IPS-20b (cell line): Measurements from ENCODE around the gene ATP10B.
"Not testable (repeated sequence)": the region's sequence is repeated elsewhere in the genome, so short reads cannot be mapped to it uniquely, and the experiment has no call there.

Experiments used
- H3K27ac ChIP-seq: one replicate; pipeline ENCODE4 v1.5.1; 2013; ENCODE audit warnings: low read length
- H3K27me3 ChIP-seq: 2 replicates; pipeline ENCODE4 v1.6.1; 2013; ENCODE audit warnings: mild to moderate bottlenecking, low read length, inconsistent platforms; ENCODE audit not compliant: insufficient read depth
- H3K36me3 ChIP-seq: 2 replicates; pipeline ENCODE4 v1.6.1; 2013; ENCODE audit warnings: low read depth, mild to moderate bottlenecking, inconsistent platforms, low read length, moderate library complexity; ENCODE audit not compliant: insufficient read depth
- H3K4me1 ChIP-seq: 2 replicates; pipeline ENCODE4 v1.6.1; 2013; ENCODE audit warnings: mild to moderate bottlenecking, control low read depth, inconsistent platforms, low read length, moderate library complexity; ENCODE audit not compliant: insufficient read depth
- H3K4me3 ChIP-seq: 2 replicates; pipeline ENCODE4 v1.5.1; 2013; ENCODE audit warnings: mild to moderate bottlenecking, low read length, inconsistent platforms
- H3K9ac ChIP-seq: 2 replicates; pipeline ENCODE4 v1.6.1; 2013; ENCODE audit warnings: low read depth, mild to moderate bottlenecking, inconsistent platforms, low read length, moderate library complexity
- H3K9me3 ChIP-seq: 2 replicates; pipeline ENCODE4 v1.6.1; 2013; ENCODE audit warnings: mild to moderate bottlenecking, low read depth, low read length, inconsistent platforms; ENCODE audit not compliant: insufficient read depth

The ATP10B gene

DNA sequence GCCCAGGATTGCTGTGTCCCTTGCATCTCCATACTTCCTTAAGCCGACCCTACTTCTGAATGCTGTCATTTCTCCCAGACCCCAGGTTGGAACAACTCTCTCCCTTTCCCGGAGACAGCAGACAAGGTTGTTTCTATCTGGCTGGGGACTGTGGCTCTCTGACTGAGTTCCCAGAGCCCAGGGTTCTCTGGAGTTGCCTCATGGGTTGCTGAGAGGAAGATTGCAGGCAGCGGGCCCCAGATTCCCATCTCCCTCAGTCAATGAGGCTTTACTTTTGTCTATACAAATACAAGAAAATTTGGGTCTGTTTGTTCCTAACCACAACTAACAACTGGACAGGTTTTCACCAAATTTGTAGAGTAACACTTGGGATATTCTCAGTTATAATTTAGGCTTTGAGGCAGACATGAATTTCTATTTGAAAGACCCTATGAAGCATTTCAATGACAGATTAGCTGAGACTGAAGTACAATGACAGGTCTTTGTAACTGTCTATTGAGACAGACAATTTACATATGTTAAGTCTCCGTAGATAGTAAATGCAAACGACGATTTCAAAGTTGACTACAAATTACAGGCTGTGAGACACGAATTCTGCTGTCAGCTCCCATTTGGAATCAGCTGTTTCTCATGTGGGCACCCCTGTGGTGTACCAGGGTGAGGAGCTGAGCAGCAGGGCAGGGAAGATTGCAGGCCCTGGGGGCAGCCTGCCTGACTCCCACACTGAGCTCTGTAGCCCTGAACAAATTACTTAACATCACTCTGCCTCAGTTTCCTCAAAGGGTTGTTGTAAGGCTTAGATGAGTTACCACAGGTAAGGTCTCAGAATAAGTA is 107.5 kb downstream of the ATP10B start:
- Histone ChIP-seq H3K4me3 (no peak overlapping the region), H3K4me1 (peaks cover 15% of the 10 kb centered on the region), H3K9me3 (no peaks in the 10 kb centered on the region), H3K36me3 (no peaks in the 10 kb centered on the region), H3K9ac (no peak overlapping the region), H3K27me3 (no peaks in the 10 kb centered on the region), H3K27ac (no peak overlapping the region)

DNA sequence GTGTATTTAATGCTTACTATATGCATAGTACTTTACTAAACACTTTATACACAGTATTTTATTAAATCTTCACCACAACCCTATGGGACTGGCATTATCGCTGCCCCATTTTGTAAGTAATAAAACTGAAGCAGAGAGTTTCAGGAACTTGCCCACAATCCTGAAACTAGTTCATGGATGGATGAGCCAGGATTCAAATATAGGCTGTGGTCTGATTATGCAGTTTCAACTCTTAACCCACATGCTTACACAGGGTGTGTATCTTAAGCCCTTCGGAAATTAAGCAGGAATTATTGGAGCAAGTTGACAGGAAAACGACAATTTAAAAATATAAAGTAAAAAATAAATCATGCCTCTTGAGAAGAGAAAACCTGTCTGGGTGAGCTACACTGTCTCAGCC is 109.0 kb downstream of the ATP10B start:
- H3K4me3 ChIP-seq = no peak overlapping the region

GRCh38 chr5:160742446-160742845 is 109.6 kb downstream of the ATP10B start:
- Histone ChIP-seq H3K4me3 (no peak overlapping the region), H3K4me1 (peaks cover 15% of the 10 kb centered on the region), H3K27ac (no peak overlapping the region)

More for the DNA sequence above, 109.0 kb downstream of the ATP10B start:
- peaks cover 15% of the 10 kb centered on the region for H3K4me1 ChIP-seq
- no peaks in the 10 kb centered on the region for H3K36me3 ChIP-seq
- H3K9me3 ChIP-seq = no peaks in the 10 kb centered on the region
- H3K9ac ChIP-seq = no peak overlapping the region
- no peak overlapping the region for H3K27ac ChIP-seq
- no peaks in the 10 kb centered on the region for H3K27me3 ChIP-seq

DNA sequence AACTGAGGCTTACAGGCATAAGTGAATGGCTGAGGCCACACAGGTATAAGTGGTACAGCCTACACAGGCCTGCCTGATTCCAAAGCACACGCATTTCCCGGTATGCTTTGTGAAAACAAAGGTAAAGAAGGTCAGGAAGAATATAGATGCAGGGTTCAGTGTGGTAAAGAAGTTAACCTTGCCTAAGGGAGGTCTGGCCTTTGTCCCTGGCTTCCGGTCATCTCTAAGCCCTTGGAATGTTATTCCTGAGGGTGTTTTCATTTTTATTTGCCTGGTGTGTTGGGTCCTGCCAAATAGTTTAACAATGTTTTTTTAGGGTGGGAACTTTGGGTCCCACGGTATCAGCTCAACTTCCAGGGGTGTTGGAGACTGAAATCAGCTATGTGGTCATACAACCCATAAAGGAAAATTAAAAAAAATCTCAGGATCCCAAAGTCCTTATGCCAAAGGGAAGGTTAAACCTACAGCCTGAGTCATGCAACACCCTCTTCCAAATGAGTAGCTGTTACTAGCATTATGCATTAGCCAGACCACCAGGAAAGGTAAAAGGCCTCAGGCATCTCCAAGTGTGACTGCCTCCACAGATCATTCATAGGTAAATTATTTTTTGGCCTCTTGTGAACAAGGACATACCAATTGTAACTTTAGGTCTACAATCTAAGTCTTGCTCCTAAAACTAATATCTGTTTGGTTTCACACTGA is 124.6 kb downstream of the ATP10B start:
- Histone ChIP-seq H3K4me1 (peaks cover 6% of the 10 kb centered on the region; the same call in 1 of the 2 replicates), H3K4me3 (no peak overlapping the region), H3K9me3 (no peaks in the 10 kb centered on the region), H3K27ac (no peak overlapping the region), H3K36me3 (no peaks in the 10 kb centered on the region), H3K27me3 (no peaks in the 10 kb centered on the region), H3K9ac (no peak overlapping the region)

More at GRCh38 chr5:160742446-160742845, 109.6 kb downstream of the ATP10B start:
- Histone ChIP-seq H3K36me3 (no peaks in the 10 kb centered on the region), H3K27me3 (no peaks in the 10 kb centered on the region), H3K9ac (no peak overlapping the region), H3K9me3 (no peaks in the 10 kb centered on the region)

DNA sequence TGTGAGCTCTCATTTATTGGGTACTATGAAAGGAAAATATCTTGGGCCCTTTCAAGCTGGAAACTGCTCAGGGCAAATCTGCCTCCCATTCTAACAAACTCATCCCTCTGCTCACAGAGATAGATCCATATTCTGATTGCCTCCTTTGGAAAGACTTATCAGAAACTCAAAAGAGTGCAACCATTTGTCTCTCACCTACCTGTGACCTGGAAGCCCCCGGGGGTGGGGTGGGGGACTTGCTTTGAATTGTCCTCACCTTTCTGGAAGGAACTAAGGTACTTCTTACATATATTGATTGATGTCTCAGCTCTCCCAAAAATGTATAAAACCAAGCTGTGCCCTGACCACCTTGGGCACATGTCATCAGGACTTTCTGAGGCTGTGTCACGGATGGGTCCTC is 125.3 kb downstream of the ATP10B start:
- Histone ChIP-seq H3K27me3 (no peaks in the 10 kb centered on the region), H3K4me3 (no peak overlapping the region), H3K4me1 (peaks cover 6% of the 10 kb centered on the region; the same call in 1 of the 2 replicates), H3K9ac (no peak overlapping the region), H3K27ac (no peak overlapping the region), H3K36me3 (no peaks in the 10 kb centered on the region), H3K9me3 (no peaks in the 10 kb centered on the region)

- Histone ChIP-seq H3K9me3 (no peaks in the 10 kb centered on the region), H3K9ac (no peak overlapping the region), H3K27ac (no peak overlapping the region), H3K4me1 (0 out of 2 replicates have a peak, but pooled peaks cover under 1% of the 10 kb centered on the region), H3K4me3 (no peak overlapping the region), H3K27me3 (no peaks in the 10 kb centered on the region), H3K36me3 (no peaks in the 10 kb centered on the region)
These were observed 131.2 kb downstream of the ATP10B start for GRCh38 chr5:160720822-160721221.

GRCh38 chr5:160715508-160715907 is 136.5 kb downstream of the ATP10B start:
- not testable (repeated sequence) for H3K27me3 ChIP-seq, H3K9me3 ChIP-seq, H3K36me3 ChIP-seq, H3K9ac ChIP-seq, H3K4me1 ChIP-seq, H3K4me3 ChIP-seq, H3K27ac ChIP-seq

DNA sequence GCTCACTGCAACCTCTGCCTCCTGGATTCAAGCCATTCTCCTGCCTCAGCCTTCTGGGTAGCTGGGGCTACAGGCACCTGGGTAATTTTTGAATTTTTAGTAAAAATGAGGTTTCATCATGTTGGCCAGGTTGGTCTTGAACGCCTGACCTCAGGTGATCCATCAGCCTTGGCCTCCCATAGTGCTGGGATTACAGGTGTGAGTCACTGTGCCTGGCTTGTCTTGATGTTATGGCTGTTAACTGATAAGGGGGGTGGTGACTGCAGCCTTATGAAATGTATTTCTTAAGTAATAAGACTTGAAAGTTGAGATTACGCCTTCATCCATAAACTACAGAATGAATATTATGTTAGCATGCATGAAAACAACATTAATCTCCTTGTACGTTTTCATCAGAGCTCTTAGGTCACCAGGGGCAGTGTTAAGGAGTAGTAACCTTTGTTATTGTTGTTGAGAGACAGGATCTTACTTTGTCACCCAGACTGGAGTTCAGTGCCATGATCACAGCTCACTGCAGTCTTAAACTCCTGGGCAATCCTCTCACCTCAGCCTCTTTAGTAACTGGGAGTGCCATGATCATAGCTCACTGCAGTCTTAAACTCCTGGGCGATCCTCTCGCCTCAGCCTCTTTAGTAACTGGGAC is 148.3 kb downstream of the ATP10B start:
- no peaks in the 10 kb centered on the region for H3K27me3 ChIP-seq
- no peaks in the 10 kb centered on the region for H3K36me3 ChIP-seq
- no peak overlapping the region for H3K4me3 ChIP-seq
- peaks cover 5% of the 10 kb centered on the region; the same call in 1 of the 2 replicates for H3K9me3 ChIP-seq
- H3K27ac ChIP-seq = no peak overlapping the region
- H3K9ac ChIP-seq = no peak overlapping the region
- H3K4me1 ChIP-seq = no peaks in the 10 kb centered on the region

DNA sequence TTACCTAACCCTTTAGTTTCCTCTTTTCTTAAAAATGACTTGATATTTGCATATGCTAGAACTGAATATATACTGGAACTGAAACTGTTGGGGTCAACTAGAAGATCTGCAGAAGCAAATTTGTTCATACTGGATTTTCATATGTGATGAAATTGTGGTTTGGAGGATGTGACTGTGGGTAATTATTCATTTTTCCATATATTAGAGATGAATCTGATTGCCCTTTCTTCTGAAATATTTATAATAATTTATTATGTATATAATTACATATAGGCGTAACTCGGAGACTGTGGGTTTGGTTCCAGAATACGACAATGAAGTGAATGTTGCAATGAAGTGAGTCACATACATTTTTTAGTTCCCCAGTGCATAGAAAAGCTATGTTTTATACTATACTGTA is 149.1 kb downstream of the ATP10B start:
- Histone ChIP-seq H3K27ac (no peak overlapping the region), H3K9me3 (peaks cover 5% of the 10 kb centered on the region; the same call in 1 of the 2 replicates), H3K36me3 (no peaks in the 10 kb centered on the region), H3K9ac (no peak overlapping the region), H3K4me3 (no peak overlapping the region), H3K4me1 (no peaks in the 10 kb centered on the region), H3K27me3 (no peaks in the 10 kb centered on the region)

DNA sequence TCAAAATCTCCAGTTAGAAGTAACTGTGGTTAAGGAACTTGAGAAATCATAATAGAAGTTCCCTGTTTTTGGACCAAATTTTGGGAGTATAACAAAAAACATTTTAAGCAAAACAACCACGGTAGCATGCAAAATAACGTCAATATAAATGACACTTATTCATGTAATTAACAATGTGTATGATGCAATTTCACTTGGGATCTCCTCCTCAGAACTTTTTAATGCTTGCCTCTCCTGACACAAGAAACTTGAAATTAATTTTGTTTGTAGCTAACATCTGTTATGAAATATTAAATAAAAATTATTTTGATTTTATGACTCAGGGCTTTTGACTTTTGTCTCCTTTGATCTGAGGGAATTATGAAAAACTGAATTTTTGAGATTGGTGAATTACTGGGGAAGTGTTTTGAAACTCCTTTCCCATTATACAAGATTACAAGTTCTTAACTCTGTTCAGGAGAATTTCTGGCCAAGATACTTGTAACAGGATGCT is 149.7 kb downstream of the ATP10B start:
- H3K9me3 ChIP-seq = peaks cover 5% of the 10 kb centered on the region; the same call in 1 of the 2 replicates
- no peak overlapping the region for H3K9ac ChIP-seq
- H3K4me1 ChIP-seq = no peaks in the 10 kb centered on the region
- H3K4me3 ChIP-seq = no peak overlapping the region
- H3K27me3 ChIP-seq = no peaks in the 10 kb centered on the region
- H3K27ac ChIP-seq = no peak overlapping the region
- H3K36me3 ChIP-seq = no peaks in the 10 kb centered on the region

- no peaks in the 10 kb centered on the region for H3K27me3 ChIP-seq
- H3K9ac ChIP-seq = no peak overlapping the region
These were observed 150.6 kb downstream of the ATP10B start for GRCh38 chr5:160701403-160701802.

More at GRCh38 chr5:160701403-160701802, 150.6 kb downstream of the ATP10B start:
- no peaks in the 10 kb centered on the region for H3K36me3 ChIP-seq
- no peak overlapping the region for H3K4me3 ChIP-seq
- no peaks in the 10 kb centered on the region for H3K4me1 ChIP-seq
- no peak overlapping the region for H3K27ac ChIP-seq
- peaks cover 5% of the 10 kb centered on the region; the same call in 1 of the 2 replicates for H3K9me3 ChIP-seq
